ENCODE data around the gene ZNF749.
A peak's percentile ranks its signal among the peaks of the same experiment; 100 is the strongest.

The ZNF749 gene

GRCh38 chr19:57435062-57435978 lies at the start of gene ZNF749:
Gene ZNF749, plus strand, starts transcription at chr19:57435325. Its CDS starts 254 bp downstream, at chr19:57435579.
- DNase-seq (ENCODE audit: low read depth, low spot score) = peak; percentile 99

- no peak for DNase-seq (ENCODE audit: low read depth, low spot score)
Observed at GRCh38 chr19:57389194-57389729, 45.9 kb upstream of the ZNF749 start.

GRCh38 chr19:57389730-57390598 lies 45.2 kb upstream of the ZNF749 start, which contains the start of gene ZNF548:
Gene ZNF548, plus strand, starts transcription at chr19:57389854. Its CDS starts 246 bp downstream, at chr19:57390100.
- DNase-seq (ENCODE audit: low read depth, low spot score) = peak; percentile 100

GRCh38 chr19:57395710-57396109 lies 39.4 kb upstream of the ZNF749 start:
- no peak for DNase-seq (ENCODE audit: low read depth, low spot score)

- no peak for DNase-seq (ENCODE audit: low read depth, low spot score)
Observed at GRCh38 chr19:57398868-57399267, 36.3 kb upstream of the ZNF749 start.

- DNase-seq (ENCODE audit: low read depth, low spot score) = no peak
Observed at GRCh38 chr19:57403737-57404563, 31.2 kb upstream of the ZNF749 start.

GRCh38 chr19:57406516-57407123 lies 28.5 kb upstream of the ZNF749 start:
- peak; percentile 87 for DNase-seq (ENCODE audit: low read depth, low spot score)

GRCh38 chr19:57410877-57411671 lies 24.1 kb upstream of the ZNF749 start, which contains the start of gene ZNF17:
Gene ZNF17, plus strand, starts transcription at chr19:57411161. Its CDS starts 2,455 bp downstream, at chr19:57413616.
- DNase-seq (ENCODE audit: low read depth, low spot score) = peak; percentile 93

GRCh38 chr19:57419439-57419838 lies 15.7 kb upstream of the ZNF749 start:
- DNase-seq (ENCODE audit: low read depth, low spot score) = no peak

- DNase-seq (ENCODE audit: low read depth, low spot score) = no peak
Observed at GRCh38 chr19:57421037-57421436, 14.1 kb upstream of the ZNF749 start.

- peak; percentile 18 for DNase-seq (ENCODE audit: low read depth, low spot score)
Observed at GRCh38 chr19:57434386-57435061, 601 bp upstream of the ZNF749 start.

GRCh38 chr19:57436417-57436816 lies 1.3 kb downstream of the ZNF749 start:
- peak; percentile 10 for DNase-seq (ENCODE audit: low read depth, low spot score)

- no peak for DNase-seq (ENCODE audit: low read depth, low spot score)
Observed at GRCh38 chr19:57437931-57438330, 2.8 kb downstream of the ZNF749 start.

GRCh38 chr19:57438925-57439324 lies 3.8 kb downstream of the ZNF749 start:
- DNase-seq (ENCODE audit: low read depth, low spot score) = no peak

- DNase-seq (ENCODE audit: low read depth, low spot score) = no peak
Observed at GRCh38 chr19:57441979-57442752, 7.0 kb downstream of the ZNF749 start.

- DNase-seq (ENCODE audit: low read depth, low spot score) = no peak
Observed at GRCh38 chr19:57443121-57443696, 8.1 kb downstream of the ZNF749 start.

- DNase-seq (ENCODE audit: low read depth, low spot score) = no peak
Observed at GRCh38 chr19:57452307-57452706, 17.2 kb downstream of the ZNF749 start.
